Dermis microvascular lymphatic vessel endothelial cell (primary cell): ENCODE measurements around the gene EXOC6B. TPM values are rescaled to one million over a fixed set of nuclear protein-coding genes. Genes with fewer than 3 reads are reported as not detected.

Experiments
- DNase-seq, 2 donors: peaks; one replicate each; pipeline versions ENCODE4 v3.0.0 to v3.0.0-alpha.2; 2010; ENCODE audit warnings: low read depth in 2 of 2
- total RNA-seq: library from RNA; depleted of rRNA; stranded (reverse); fragments of >200 nt; gene quantifications from 2 replicates; pipeline ENCODE4 v1.2.1, GENCODE V29; 2014

Gene EXOC6B
- total RNA-seq, 1 donor from 2014 or later = 12.1 TPM

- no peak for DNase-seq
Observed at GRCh38 chr2:72830273-72830672, 4.4 kb upstream of the EXOC6B start.

GRCh38 chr2:72828840-72829507 lies 3.1 kb upstream of the EXOC6B start:
- DNase-seq = no peak

DNA sequence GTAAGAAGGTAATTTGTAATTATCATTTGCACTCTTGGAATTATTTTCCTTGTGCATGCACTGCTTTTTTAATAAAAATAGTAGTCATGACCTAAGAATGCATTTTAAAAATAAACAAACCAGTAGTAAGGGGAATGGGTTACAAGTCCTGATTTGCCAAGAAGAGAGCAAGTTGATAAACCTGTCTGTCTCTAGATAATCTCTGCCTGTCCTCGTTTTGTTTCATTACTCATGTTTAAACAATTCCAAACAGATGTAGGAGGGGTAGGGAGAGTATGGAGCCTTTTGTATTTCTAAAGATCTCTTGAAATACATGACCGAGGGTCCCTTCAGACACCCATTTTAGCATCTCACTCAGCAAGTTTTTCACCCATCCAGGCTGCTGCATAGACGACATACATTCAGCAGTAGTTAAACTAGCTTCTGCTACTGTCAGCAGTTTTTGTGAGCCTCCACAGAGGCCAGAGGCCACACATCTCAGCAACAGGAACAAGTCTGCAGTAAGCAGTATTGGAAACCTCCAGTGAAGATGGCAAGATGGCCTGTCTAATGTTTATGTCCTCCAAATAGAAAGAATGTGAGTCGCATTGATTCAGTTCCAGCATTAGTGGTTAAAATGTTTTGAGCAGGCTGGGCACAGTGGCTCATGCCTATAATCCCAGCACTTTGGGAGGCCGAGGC lies 2.3 kb upstream of the EXOC6B start:
- DNase-seq = peak in 1 of 2 donors; percentile 5

GRCh38 chr2:72827487-72827886 lies 1.7 kb upstream of the EXOC6B start:
- no peak for DNase-seq

DNA sequence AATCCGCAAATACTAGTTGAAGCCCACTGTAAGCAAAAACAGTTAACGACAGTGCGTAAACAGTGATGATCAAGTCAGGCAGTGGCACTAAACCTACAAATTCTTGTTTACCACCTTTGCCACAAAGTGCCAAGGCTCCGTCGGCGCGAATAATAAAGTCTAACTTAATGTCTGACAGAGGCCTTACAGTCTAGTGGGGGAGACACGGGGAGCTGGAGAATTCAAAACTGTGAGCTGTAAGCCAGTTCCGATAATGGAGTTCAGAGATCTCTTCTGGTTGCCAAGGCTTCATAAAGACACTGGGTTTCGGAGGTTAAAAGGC lies 284 bp upstream of the EXOC6B start:
- DNase-seq = no peak

- DNase-seq = peak in 1 of 2 donors; percentile 19
Observed at GRCh38 chr2:72824224-72824842, 1.5 kb downstream of the EXOC6B start.

DNA sequence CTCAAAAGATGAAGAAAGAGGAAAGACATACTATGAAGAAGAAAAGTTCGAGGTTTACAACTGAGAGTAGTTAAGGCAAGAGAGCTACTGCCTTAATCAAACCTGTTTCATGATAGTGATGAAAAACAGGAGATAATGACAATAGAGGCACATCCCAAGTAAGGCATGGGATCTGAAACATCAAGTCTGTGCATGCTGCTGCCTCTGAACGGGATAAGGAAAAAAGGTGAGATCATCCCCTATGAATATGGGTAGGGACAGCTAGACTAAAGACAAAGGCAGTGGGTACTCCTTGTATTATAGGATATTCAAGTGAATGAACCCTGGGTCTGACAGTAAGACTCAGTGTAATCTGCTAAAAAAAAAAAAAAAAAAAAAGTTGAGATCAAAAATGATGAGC lies 3.0 kb downstream of the EXOC6B start:
- no peak for DNase-seq

DNA sequence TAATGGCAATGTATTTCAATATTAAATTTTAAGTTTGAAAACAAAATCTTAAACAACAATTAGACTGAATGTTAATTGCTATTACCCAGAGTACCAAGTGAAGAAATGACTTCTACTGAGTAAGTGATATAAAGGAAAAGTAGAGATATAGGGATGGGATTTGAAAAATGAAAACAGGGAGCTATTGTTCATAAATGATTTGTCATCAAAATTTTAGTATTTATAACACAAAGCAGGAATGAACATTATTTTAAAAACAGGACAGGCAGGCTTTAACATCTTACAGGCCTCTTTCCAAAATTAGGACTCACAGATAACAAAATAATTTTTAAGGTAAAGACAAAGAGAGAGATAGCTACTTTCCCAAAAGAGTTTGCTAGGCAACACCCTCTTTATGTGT lies 3.9 kb downstream of the EXOC6B start:
- DNase-seq = no peak

GRCh38 chr2:72821118-72821517 lies 4.7 kb downstream of the EXOC6B start:
- no peak for DNase-seq

- DNase-seq = no peak
Observed at GRCh38 chr2:72819501-72819900, 6.3 kb downstream of the EXOC6B start.

DNA sequence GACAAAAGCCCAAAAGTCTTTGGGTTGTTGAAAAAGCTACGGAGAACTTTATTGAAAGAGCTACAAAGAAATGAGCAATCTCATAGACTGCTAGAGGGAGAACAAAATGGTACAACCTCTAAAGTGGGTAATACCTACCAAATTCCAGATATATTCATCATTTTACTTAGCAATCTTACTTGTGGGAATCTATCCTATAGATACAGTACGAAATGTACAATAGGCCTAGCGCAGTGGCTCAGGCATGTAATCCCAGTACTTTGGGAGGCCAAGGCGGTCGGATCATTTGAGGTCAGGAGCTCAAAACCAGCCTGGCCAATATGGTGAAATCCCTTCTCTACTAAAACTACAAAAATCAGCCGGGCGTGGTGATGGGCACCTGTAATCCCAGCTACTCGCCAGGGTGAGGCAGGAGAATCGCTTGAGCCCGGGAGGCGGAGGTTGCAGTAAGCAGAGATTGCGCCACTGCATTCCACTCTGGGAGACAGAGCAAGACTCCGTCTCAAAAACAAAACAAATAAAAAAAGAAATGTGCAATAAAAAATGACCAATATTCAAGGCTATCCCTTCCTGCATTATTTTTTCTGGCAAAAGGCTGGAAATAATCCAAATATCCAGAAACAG lies 10.1 kb downstream of the EXOC6B start:
- no peak for DNase-seq

DNA sequence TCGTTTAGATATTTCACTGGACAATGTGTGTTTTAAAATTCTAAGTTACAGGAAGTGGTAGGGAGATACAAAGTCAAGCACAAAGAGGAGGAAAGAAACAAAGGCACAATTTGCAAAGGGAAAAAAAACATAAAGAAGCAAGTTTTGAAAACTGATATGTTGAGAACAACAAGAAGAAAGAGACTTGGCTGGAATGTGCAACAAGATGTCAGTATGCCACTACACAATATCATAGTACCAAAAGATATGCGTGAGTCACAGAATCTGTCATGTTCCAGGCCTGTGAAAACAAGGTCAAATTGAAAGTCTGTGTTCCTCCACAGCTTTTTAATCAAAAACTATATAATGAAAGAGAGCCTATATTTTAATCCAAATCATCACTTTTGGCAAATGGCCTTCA lies 12.0 kb downstream of the EXOC6B start:
- DNase-seq = peak in 1 of 2 donors; percentile 46

- no peak for DNase-seq
Observed at GRCh38 chr2:72810165-72810564, 15.7 kb downstream of the EXOC6B start.

- no peak for DNase-seq
Observed at GRCh38 chr2:72809095-72809494, 16.7 kb downstream of the EXOC6B start.

DNA sequence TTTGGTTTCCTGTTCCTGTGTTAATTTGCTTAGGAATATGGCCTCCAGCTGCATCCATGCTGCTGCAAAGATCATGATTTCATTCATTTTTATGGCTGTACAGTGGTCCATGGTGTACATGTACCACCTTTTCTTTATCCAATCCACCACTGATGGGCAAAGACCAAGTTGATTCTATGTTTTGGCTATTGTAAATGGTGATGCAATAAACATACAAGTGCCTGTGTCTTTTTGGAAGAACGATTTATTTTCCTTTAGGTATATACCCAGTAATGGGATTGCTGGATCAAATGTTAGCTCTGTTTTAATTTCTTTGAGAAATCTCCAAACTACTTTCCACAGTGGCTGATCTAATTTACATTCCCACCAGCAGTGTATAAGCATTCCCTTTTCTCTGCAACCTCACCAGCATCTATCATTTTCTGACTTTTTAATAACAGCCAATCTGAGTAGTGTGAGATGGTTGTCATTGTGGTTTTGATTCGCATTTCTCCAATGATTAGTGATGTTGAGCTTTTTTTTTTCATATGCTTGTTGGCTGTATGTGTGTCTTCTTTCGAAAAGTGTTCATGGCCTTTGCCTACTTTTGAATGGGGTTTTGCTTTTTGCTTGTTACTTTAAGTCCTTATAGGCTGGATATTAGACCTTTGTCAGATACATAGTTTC lies 19.4 kb downstream of the EXOC6B start:
- no peak for DNase-seq

DNA sequence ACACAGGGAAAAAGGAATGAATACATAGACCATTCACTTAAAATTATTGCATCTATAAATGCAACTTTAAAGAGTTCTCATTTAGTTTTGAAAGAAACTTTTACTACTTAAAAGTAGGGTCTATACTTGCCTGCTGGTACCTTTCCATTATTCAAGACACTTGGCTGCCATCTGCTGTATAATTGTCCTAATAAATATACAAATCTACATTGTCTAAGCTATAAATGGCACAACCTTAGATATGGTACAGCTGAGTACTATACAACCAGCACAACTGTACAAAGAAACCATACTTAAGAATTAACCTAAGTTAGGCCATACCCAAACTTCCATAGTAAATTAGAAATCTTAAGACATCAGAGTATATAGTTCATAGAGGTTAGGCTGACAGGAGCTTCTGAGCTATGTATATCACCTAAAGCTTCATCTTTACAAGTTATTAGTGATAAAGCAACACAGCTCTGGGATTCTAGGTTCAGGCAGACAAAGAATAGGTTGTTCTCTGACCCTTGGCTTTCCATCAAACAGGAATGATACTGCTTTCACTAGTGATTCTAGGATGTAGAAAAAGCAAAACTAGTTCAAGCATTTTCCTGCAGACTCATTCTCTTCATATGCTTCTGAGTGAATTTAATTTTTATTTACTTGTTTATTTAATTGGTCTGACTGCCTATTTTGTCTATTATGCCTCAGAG lies 22.1 kb downstream of the EXOC6B start:
- no peak for DNase-seq

DNA sequence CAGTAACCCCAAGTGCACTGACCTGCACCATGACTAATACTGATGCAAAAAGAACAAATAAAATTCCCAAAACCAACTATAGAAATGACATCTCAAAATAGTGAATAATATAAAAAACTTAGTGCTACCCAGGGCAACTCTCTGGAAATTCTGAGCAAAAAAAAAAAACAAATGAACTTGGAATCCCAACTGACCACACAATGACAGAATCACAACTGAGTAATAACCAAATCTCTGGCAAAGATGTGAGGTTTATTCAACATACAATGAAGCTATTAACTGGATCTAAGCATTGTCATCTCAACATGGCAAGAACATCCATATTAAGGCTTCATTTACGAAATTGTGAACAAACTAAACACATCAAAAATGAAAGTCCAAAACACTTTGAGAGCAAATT lies 22.7 kb downstream of the EXOC6B start:
- DNase-seq = no peak

GRCh38 chr2:72800492-72800891 lies 25.3 kb downstream of the EXOC6B start:
- no peak for DNase-seq

DNA sequence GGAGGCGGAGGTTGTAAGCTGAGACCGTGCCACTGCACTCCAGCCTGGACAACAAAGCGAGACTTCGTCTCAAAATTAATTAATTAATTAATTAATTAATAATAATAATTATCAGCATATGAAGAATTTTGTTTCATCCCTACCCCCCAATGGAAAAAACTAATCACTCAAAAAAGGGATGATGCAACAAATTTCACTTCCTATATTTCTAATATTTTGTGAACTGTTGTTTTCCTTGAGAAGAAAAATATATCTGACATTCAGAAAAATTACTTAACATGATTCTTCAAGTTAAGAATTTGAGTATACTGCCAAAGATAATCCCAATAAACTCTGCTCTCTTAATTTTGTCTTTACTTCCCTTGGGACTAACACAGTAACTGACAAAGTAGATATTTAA lies 28.1 kb downstream of the EXOC6B start:
- no peak for DNase-seq

DNA sequence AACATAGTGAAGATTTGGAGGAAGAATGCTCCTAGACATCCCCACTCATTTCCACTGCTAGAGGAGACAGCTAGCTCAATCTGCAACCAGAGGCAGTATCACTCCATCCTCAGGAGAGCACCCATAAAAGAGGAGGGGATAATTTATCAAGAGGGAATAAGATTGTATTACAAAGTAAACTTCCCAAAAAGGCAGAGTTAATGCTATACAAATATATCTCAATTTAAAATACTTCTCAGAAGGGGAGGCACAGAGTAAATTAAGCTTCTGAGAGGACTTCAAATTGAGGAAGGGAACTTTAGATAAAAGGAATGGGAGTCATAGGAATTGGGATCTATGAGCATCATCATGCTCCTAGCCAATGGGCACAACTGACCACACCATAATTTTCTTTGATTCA lies 29.1 kb downstream of the EXOC6B start:
- no peak for DNase-seq

DNA sequence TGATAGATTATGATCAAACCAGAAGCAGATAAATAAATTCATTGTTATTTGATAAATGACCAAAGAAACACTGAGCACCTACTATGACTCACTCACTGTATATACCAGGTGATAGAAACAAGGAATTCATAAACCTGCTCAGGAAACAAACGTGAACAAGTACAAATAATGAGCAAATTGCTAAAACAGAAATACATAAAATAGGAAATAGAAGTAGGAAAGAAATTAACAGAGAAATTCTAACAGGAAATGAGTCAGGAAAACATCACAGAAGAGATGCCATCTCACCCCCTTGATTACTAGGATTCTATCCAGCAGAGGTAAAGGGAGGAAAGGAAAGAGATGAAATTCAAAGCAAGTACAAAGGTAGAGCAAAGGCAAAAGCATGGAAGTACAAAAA lies 31.3 kb downstream of the EXOC6B start:
- peak in 1 of 2 donors; percentile 24 for DNase-seq
